Lower leg skin (tissue), 3 donors: Measurements from ENCODE around the gene ZC3H18.

Experiments
- CTCF ChIP-seq, 3 donors: fragments of 450-650 bp; IDR thresholded peaks; one replicate each; pipeline ENCODE4 v1.5.1; 2016; ENCODE audit warnings: antibody characterized with exemption in 3 of 3, mild to moderate bottlenecking in 3 of 3, moderate library complexity in 2 of 3
- POLR2A ChIP-seq, 2 donors: fragments of 450-650 bp; IDR thresholded peaks; one replicate each; pipeline ENCODE4 v1.6.1; 2016 to 2017; ENCODE audit warnings: antibody characterized with exemption in 2 of 2, mild to moderate bottlenecking in 1 of 2, moderate library complexity in 1 of 2

DNA sequence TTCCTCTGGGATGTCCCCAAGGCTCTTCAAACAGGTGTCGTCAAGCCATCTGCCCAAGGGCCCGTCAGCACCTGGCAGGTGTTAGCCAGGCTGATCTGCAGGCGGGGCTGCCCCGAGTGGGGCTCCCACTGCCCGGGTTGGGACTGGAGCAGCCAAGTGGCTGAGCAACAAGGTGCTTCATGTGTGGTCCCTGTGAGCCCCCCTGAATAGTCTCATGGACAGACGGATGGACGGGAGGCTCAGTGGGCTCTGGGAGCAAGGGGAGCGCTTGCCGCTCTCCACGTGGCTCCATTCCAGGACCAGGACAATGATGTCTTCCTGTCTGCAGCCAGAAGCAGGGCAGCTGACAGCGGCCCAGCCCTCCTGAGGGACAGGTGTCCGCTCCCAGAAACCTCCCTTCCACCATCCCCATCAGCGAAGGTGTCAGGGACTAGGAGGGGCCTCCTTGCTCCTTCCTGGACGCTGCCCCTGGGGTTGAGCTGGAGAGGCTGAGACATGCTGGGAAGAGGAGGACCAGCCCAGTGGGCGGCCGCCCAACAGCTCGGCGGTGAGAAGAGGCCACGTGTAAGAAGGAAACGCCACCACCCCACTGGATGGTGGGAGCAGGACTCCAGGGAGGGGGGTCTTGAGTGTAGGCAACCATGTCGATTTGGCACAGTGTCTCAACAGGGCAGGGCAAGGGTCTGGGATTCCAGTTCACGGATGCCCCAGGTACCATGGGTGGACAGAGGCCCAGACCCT lies 106.5 kb downstream of the ZC3H18 start:
- TF ChIP-seq CTCF (IDR thresholded peaks at IDR 0.05) (no peak), POLR2A (IDR thresholded peaks at IDR 0.05) (no peak)
